Esophagus squamous epithelium (tissue), 5 donors: ENCODE data around the gene DPY19L1. TPM values are rescaled to one million over a fixed set of nuclear protein-coding genes. Genes with fewer than 3 reads are reported as not detected.
"Not testable (repeated sequence)": the region's sequence is repeated elsewhere in the genome, so short reads cannot be mapped to it uniquely, and the experiment has no call there.

Experiments used
- DNase-seq: peaks from one replicate; lab custom pipeline; 2025; lab: John Stamatoyannopoulos, UW
- H3K27ac ChIP-seq, 4 donors: fragments of 200-600 bp; sonication (generic); one replicate each; pipeline ENCODE4 v1.5.1; 2016 to 2019; ENCODE audit warnings: mild to moderate bottlenecking in 1 of 4
- H3K27me3 ChIP-seq, 4 donors: fragments of 200-600 bp; sonication (generic); 1 replicate in 3 of 4; 2 replicates in 1 of 4; pipeline versions ENCODE4 v1.5.1 to v1.6.0; 2017 to 2021; ENCODE audit warnings: antibody characterized with exemption in 1 of 4
- H3K36me3 ChIP-seq, 3 donors: fragments of 200-600 bp; sonication (generic); one replicate each; pipeline ENCODE4 v1.5.1; 2016 to 2019
- H3K4me1 ChIP-seq, 3 donors: fragments of 200-600 bp; sonication (generic); one replicate each; pipeline ENCODE4 v1.5.1; 2017 to 2019
- H3K4me3 ChIP-seq, 4 donors: fragments of 200-600 bp; sonication (generic); 1 replicate in 3 of 4; 2 replicates in 1 of 4; pipeline ENCODE4 v1.5.1; 2016 to 2019; ENCODE audit warnings: mild to moderate bottlenecking in 2 of 4, moderate library complexity in 1 of 4
- H3K9me3 ChIP-seq, 3 donors: fragments of 200-600 bp; sonication (generic); one replicate each; pipeline ENCODE4 v1.5.1; 2016 to 2019
- CTCF ChIP-seq, 6 experiments: fragments of 450-650 bp in 4 of 6; fragments of 200-600 bp in 2 of 6; sonication (generic) in 2 of 6; IDR thresholded peaks; one replicate each; pipeline ENCODE4 v1.5.1; 2016 to 2019; ENCODE audit warnings: antibody characterized with exemption in 6 of 6, mild to moderate bottlenecking in 4 of 6, moderate library complexity in 4 of 6
- POLR2A ChIP-seq, 4 donors: fragments of 450-650 bp; IDR thresholded peaks; one replicate each; pipeline ENCODE4 v1.6.1; 2017; ENCODE audit warnings: antibody characterized with exemption in 4 of 4, mild to moderate bottlenecking in 4 of 4, moderate library complexity in 3 of 4
- WGBS, 2 donors: methylation state at CpG; one replicate each; pipeline ENCODE4 v1.1.5; 2018; 5-methylcytosine and 5-hydroxymethylcytosine counted together
- intact Hi-C: fragments of 100-400 bp; cut with DNase I; formaldehyde crosslinking; loops from one replicate; pipeline ENCODE4 v1.15.0; 2022
- total RNA-seq, 4 donors: library from RNA; depleted of rRNA; stranded (reverse); fragments of >200 nt; gene quantifications; one replicate each; pipeline ENCODE4 v1.1.0, GENCODE V29; 2016
- donor health status: DM: yes; HTN: yes; CAD: no.

DPY19L1 gene
- total RNA-seq, 4 donors from 2014 or later = 3.0 to 27.1 (median 9.1) TPM

GRCh38 chr7:34973400-34973760 lies 63.9 kb downstream of the DPY19L1 start:
- no peak overlapping the region for H3K27ac ChIP-seq
- H3K4me1 ChIP-seq = no peaks in the 10 kb centered on the region
- H3K27me3 ChIP-seq = no peaks in the 10 kb centered on the region
- DNase-seq = no peak
- intact Hi-C loops = no loop called here
- no peaks in the 10 kb centered on the region for H3K9me3 ChIP-seq
- WGBS, 2 donors = 86 to 89% methylated on average over 3 of the region's 3 CpGs
- TF ChIP-seq POLR2A (IDR thresholded peaks at IDR 0.05) = no peak
- no peak for TF ChIP-seq CTCF (IDR thresholded peaks at IDR 0.05)
- H3K4me3 ChIP-seq = no peak overlapping the region
- peaks cover 0 to 18% (median 0%) of the 10 kb centered on the region in 3 donors for H3K36me3 ChIP-seq

- H3K27ac ChIP-seq, intact Hi-C loops, H3K4me1 ChIP-seq, H3K9me3 ChIP-seq, H3K27me3 ChIP-seq, DNase-seq, H3K4me3 ChIP-seq: not testable (repeated sequence)
- H3K36me3 ChIP-seq = peaks cover 0 to 18% (median 0%) of the 10 kb centered on the region in 3 donors
- WGBS, 2 donors = 64 to 77% methylated on average over 1 of the region's 1 CpG
Observed at GRCh38 chr7:34972739-34973399, 64.4 kb downstream of the DPY19L1 start.

- H3K4me1 ChIP-seq, H3K9me3 ChIP-seq, intact Hi-C loops, H3K4me3 ChIP-seq, H3K27me3 ChIP-seq, H3K27ac ChIP-seq, DNase-seq: not testable (repeated sequence)
- peaks cover 0 to 18% (median 0%) of the 10 kb centered on the region in 3 donors for H3K36me3 ChIP-seq
- WGBS, 2 donors = no CpG with 5 or more reads among the region's 1 CpG
Observed at GRCh38 chr7:34967818-34968217, 69.5 kb downstream of the DPY19L1 start.

- peaks cover 0 to 15% (median 0%) of the 10 kb centered on the region in 3 donors for H3K36me3 ChIP-seq
- DNase-seq, H3K4me1 ChIP-seq, H3K4me3 ChIP-seq, intact Hi-C loops, H3K27me3 ChIP-seq, H3K27ac ChIP-seq, H3K9me3 ChIP-seq: not testable (repeated sequence)
- WGBS, 2 donors = 92 to 93% methylated on average over 3 of the region's 3 CpGs
Observed at GRCh38 chr7:34966504-34966903, 70.8 kb downstream of the DPY19L1 start.

- TF ChIP-seq CTCF (IDR thresholded peaks at IDR 0.05) = no peak
- no peak for TF ChIP-seq POLR2A (IDR thresholded peaks at IDR 0.05)
- Histone ChIP-seq H3K27ac (no peak overlapping the region), H3K27me3 (no peaks in the 10 kb centered on the region), H3K36me3 (peaks cover 0 to 4% (median 0%) of the 10 kb centered on the region in 3 donors), H3K4me1 (no peaks in the 10 kb centered on the region), H3K9me3 (no peaks in the 10 kb centered on the region), H3K4me3 (no peak overlapping the region)
- DNase-seq = no peak
- intact Hi-C loops = no loop called here
- WGBS, 2 donors = 85% methylated on average over 1 of the region's 1 CpG
Observed at GRCh38 chr7:34958021-34958420, 79.3 kb downstream of the DPY19L1 start.

- no peak for DNase-seq
- 86 to 95% methylated on average over 3 of the region's 3 CpGs for WGBS, 2 donors
- H3K4me3 ChIP-seq = no peak overlapping the region
- no peaks in the 10 kb centered on the region for H3K4me1 ChIP-seq
- no peaks in the 10 kb centered on the region for H3K27me3 ChIP-seq
- H3K27ac ChIP-seq = no peak overlapping the region
- no peaks in the 10 kb centered on the region for H3K36me3 ChIP-seq
- intact Hi-C loops = no loop called here
- TF ChIP-seq CTCF (IDR thresholded peaks at IDR 0.05) (no peak), POLR2A (IDR thresholded peaks at IDR 0.05) (no peak)
- no peaks in the 10 kb centered on the region for H3K9me3 ChIP-seq
Observed at GRCh38 chr7:34952822-34953221, 84.5 kb downstream of the DPY19L1 start.

GRCh38 chr7:34949361-34949760 lies 87.9 kb downstream of the DPY19L1 start:
- TF ChIP-seq CTCF (IDR thresholded peaks at IDR 0.05) (no peak), POLR2A (IDR thresholded peaks at IDR 0.05) (no peak)
- Histone ChIP-seq H3K4me3 (no peak overlapping the region), H3K36me3 (no peaks in the 10 kb centered on the region), H3K9me3 (no peaks in the 10 kb centered on the region), H3K27ac (no peak overlapping the region), H3K4me1 (no peaks in the 10 kb centered on the region), H3K27me3 (no peaks in the 10 kb centered on the region)
- DNase-seq = no peak
- intact Hi-C loops = no loop called here

- H3K4me1 ChIP-seq, intact Hi-C loops: not testable (repeated sequence)
Observed at GRCh38 chr7:34947427-34947826, 89.9 kb downstream of the DPY19L1 start.

More at GRCh38 chr7:34947427-34947826, 89.9 kb downstream of the DPY19L1 start:
- not testable (repeated sequence) for H3K9me3 ChIP-seq, H3K27ac ChIP-seq, H3K4me3 ChIP-seq, DNase-seq, H3K36me3 ChIP-seq, H3K27me3 ChIP-seq
- 82 to 83% methylated on average over 2 of the region's 2 CpGs for WGBS, 2 donors
